ENCODE data around the gene PCYT1A.

The PCYT1A gene

DNA sequence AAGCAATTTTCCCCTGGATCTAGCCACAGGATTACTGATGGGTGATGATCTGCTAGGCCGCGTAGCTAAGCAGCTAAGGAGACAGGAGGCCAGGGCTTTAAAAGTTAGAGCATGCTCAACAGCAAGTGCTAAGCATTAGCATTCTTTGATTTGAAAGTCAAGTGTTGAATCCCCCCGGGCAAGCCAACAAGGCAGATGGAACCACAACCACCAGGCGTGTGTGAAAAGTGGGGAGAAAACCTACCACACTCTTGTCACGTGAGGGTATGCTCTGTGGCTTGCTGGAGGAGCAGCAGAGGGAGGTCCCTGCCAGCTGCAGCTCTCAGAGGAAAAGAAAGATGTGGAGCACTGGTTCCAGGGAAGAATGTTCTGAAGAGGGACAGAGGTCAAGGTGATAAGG lies 50.3 kb downstream of the PCYT1A start:
- DNase-seq (ENCODE audit: low spot score), result no peak

DNA sequence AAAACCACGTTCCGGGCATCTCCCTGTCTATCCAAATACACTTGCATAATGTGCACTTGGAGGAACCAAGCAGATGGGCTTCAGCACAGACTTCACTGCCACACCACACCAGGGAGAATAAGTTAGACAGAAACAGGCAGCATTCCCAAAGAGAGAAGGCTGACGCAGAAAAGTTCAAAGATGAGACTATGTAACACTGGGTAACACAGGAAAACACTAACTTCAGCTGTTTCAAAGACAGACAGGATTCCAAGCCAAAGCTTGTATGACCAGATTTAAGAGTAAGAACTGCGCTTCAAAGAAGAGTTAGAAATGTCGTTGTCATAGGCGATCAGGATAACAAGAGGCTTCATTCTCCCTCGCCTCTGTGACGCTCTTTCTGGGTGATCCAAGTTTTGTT lies 51.3 kb downstream of the PCYT1A start:
- DNase-seq (ENCODE audit: low spot score), result no peak

DNA sequence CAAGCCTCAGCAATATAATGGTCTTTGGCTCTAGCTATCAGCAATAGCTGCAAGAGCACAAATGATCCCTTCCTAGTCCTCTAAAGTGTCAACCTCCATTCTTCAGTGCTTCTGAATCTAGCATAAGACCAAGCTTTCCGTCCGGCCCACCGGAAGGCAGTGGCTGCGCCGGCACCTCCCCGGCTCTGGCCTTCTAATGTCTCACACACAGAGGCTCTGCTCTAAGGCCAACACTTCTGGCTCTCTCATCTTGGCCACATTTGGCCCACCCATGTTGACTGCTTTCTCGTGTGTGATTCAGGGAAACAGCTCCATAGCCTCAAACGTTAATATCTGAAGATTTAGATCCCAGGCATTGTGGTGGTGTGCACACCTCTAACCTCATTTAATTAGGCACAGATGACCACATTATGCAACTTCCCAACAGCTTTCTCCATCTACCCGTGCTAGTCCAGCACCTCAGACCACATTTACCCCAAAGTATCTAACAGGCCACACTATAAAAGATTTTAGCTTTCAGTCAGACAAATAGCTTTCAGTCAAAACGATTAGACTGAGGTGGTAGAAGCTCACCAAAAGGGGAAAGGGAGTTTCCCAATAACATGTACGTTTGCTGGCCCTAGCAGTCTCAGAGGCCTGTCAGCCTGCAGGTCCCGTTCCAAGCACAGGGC lies 51.9 kb downstream of the PCYT1A start:
- no peak for DNase-seq (ENCODE audit: low spot score)

DNA sequence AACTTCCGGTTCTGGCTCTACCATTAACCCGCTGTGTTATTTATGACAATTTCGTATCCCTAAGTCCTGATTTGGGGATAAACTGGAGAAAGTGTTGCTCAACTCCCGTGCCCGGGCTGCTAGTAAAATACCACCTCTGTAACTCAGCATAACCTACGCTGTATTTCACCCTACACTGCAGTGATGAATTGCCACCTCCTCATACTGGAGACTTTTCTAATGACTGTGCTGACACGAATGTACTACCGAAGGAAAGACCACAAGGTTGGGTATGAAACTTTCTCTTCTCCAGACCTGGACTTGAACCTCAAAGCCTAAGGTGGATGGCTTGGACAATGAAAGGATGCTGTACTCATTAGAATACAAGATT lies 54.7 kb downstream of the PCYT1A start:
- no peak for DNase-seq (ENCODE audit: low spot score)

DNA sequence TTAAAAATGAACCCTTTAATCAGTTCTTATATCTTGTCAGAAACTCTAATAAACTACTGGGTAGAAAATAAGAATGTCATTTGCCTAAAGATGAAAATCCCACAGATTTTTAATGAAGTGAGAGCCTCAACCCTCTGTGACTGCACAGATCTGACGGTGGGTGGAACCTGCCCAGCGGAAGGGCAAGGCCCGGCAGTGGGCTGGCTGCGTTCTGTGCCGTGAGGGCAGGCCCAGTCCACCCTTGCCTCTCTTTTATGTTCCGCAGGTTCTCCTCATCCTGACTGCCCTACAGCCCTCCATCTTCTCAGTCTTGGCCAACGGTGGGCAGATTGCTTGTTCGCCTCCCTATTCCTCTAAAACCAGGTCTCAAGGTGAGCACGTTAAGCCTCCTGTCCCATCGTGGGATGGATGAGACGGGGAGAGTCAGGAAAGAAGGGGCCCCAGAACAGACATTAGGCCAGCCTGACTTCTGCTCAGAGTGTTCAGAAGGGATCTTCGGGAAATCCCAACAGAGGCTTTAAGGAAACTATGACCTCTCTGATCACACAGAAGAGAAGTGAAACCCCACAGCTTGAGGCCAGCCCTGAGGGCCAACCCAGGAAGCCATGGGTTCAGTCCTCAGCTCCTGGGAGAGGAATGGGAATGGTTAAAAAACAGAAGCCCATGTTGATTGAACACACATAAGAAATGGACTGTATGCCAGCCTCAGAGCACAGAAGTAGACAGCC lies 55.2 kb downstream of the PCYT1A start:
- DNase-seq (ENCODE audit: low spot score), result no peak

DNA sequence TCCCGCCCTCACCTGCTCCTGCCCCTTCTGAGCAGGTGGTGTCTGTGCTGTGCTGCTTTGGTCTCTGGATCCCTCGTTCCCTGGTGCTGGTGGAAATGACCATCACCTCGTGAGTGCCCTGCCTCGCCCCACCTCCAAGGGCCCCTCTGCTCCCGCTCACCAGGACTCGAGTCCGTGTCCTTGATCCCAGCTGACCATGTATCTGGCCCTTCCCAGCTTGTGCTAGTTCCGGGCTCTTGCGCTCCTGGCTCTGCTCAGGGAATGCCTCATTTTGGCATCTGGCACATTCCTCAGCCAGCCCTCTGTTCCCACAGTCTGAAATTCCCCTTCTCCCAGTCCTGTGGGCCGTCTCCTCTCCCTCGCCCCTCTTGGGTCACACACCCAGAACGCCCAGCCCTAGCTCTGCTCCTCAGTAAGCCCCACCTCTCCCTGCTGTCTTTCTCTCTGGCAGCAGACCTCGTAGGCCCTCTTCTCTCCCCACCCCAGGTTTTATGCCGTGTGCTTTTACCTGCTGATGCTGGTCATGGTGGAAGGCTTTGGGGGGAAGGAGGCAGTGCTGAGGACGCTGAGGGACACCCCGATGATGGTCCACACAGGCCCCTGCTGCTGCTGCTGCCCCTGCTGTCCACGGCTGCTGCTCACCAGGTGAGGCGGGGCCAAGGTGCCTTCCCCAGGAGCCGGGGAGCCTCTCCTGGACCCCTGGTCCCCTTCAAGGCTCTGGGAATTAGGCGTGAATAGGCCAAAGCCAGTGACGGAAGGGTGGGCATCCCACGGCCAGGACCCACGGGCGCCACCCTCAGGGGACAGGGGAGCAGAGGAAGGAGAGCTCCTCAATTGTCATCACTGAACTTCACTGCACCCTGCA lies 59.7 kb downstream of the PCYT1A start:
- no peak for DNase-seq (ENCODE audit: low spot score)

DNA sequence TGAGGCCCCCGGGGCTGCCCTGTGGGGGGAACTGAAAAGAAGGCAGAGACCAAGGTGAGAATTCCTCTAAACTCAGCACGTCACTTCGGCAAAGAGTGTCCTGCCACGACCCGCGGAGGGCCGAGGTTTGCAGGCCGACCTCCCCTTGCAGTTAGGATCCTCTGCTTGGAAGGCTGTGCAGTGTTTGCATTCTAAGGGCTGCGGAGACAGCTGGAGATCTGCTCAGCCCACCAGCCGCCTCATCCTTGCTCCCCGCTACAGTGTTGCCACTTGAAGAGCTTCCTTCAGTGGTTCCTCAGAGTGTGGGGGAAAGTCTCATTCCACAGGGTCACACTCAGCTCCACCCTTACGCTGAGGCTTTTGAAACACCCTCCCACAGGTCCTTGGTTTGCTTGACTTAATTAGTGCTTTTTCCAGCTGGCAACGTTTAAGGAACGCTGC lies 60.4 kb downstream of the PCYT1A start:
- no peak for DNase-seq (ENCODE audit: low spot score)

DNA sequence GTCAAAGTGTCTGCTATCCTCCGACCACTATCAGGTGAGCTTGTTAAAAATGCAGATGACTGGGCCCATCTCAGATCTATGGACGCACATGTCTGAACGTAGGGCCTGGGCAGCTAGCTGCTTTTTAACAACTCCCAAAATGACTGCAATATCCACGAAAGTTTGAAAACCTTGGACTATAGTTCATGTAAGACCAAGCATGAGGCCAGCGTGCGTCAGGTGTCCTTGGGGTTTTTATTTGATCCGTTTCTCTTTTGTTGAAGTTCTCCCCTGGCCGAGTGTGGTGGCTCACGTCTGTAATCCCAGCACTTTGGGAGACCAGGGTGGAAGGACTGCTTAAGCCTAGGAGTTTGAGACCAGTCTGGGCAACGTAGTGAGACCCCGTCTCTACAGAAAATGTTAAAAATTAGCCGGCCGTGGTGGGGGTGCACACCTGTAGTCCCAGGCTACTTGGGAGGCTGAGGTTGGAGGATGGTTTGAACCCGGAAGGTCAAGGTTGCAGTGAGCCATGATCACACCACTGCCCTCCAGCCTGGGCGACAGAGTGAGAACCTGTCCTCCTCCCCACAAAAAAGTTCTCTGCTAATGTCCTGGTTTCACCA lies 61.7 kb downstream of the PCYT1A start:
- no peak for DNase-seq (ENCODE audit: low spot score)

DNA sequence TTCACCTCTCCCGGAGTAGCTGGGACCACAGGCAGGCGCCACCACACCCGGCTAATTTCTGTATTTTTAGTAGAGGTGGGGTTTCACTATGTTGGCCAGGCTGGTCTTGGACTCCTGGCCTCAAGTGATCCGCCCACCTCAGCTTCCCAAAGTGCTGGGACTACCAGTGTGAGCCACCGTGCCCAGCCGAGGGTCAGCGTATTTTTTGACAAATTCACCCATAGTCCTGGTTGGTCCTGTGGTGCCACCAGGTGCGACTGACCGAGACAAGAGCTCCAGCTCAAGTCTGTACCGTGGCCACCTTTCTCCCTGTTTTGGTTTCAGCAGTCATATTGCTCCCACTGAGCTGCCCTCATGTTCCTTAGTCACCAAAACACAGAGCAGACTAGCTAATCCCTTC lies 62.4 kb downstream of the PCYT1A start:
- no peak for DNase-seq (ENCODE audit: low spot score)

DNA sequence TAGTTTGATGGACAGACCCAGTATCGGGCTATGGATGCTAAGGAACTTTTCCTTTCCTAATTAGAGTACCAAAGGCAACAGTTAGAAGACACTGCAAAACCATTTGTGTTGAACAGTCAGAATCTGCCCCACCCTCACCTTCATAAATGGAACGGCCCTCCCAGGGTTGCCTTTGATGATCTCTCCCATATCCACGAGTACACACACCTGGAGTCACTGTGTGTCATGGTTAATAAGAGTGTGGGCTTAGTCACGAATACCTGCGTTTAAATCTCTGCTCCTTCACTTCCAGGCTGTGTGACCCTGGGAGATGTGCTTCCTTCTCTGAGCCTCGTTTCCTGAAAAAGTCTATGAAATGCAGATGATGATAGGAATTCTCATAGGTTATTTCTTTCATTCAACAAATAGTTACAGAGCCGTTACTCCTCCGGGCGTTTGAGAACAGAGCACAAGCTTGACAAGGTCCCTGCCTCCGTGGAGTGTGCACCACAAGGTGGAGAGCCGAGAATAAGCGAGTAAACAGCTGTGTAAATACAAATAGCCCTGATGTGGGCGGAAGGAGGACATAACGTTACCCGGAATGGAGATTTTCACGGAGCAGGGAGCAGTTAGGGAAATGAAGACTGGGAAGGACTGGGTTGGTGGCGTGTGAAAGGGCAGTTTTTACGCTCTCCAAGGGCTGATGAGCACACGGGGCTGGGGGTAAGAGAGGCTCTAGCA lies 64.5 kb downstream of the PCYT1A start:
- no peak for DNase-seq (ENCODE audit: low spot score)

DNA sequence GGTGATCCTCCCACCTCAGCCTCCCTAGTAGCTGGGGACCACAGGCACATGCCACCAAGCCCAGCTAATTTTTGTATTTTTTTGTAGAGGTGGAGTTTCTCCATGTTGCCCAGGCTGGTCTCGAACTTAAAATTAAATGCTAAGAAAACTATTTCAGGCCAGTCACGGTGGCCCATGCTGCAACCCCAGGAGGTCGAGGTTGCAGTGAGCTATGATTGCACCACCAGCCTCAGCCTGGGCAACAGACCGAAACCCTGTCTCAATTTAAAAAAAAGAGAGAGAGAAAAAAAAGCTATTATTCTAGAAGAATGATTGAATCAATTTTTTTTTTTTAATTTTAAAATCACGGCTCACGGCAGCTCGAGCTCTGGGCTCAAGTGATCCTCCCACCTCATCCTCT lies 66.5 kb downstream of the PCYT1A start:
- DNase-seq (ENCODE audit: low spot score), result no peak

DNA sequence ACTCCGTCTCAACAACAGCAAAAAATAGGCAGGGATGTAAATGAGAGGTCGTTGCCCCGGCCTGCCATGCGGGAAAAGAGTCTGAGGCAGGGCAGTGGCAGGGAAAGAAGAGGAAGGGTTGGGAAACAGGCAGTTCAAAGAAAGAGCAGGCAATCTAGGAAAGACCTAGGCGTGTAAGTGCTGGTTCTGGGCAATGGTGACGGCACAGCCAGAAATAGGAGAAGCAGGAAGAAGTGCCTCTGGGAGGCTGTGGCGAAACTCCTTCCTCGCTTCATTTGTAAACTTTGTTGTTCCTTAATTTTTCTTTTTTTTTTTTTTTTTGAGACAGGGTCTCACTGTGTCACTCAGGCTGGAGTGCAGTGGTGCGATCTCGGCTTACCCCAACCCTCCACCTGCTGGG lies 66.9 kb downstream of the PCYT1A start:
- DNase-seq (ENCODE audit: low spot score), result no peak

DNA sequence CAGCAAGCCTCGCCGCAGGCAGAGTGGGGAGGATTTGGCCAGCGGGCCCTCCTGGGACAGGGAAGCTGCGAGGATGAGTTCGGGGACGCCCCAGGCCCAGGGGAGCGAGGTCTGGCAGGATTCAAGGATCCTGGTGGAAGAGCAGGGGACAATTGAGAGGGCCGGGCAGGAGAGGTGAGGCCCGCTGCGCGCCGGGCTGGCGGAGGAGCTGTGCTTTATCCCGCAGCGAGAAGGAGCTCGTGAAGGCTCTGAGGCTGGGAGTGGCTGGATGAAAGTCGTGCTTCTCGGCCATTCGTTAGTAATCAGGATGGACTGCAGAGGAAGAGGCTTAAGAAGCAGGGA lies 67.6 kb downstream of the PCYT1A start:
- no peak for DNase-seq (ENCODE audit: low spot score)

DNA sequence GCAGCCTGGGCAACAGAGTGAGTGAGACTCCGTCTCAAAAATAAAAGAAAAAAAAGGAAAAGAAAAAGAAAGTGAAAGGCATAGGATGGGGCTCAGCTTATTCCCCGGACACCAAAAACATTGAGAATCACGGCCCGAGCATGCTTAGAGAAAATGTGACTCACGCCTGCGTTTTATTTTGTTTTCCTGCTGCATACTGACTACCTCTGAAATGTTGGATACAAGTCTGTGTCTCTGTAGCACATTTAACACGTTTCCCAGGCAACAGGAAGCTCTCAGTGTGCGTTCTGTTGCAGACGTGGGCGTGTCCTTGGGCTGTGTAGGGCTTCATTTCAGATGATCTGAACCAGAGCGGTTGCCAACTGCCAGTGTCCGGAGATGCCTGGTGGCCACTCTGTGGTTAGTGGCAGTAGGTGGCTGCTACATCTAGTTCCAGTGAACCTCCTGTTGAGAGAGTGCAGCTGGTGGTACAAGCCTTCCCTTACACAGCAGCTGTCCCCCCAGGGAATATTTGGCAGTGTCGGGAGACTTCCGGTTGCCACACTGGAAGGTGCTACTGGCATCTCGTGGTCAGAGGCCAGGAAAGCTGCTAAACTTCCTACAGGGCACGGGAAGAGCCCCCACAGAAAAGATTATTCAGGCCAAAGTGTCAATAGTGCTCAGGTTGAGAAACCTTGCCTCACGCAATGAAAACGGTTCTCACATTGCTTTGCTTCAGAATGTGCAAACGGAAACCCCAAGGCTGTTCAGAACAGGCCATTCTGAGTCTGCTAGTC lies 68.1 kb downstream of the PCYT1A start:
- DNase-seq (ENCODE audit: low spot score), result peak; percentile 79

DNA sequence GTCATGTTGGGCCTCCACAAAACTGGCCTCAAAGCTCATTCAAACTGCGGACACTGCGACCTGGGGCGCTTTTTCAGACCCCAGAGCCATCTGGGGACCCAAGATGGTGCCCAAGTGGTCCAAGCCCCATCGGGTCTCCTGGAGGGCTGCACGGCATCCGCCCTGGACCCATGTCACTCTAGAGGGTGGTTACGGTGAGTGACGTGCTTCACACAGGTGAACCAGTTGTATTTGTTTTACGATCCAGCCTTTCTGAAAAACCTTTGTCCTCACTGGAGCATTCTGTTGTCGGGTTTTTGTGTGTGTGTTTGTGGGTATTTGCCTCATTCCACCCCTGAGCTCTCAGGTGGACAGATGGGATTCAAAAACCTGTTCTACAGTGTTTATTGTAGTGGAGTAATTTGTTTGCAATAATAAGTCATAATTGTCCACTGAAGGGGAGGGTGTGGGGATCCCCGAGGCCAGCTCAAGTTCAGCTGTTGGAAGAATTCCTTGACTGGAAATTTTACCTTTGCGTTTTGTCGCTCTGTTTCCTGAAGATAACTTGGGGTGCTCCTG lies 69.3 kb downstream of the PCYT1A start:
- no peak for DNase-seq (ENCODE audit: low spot score)

DNA sequence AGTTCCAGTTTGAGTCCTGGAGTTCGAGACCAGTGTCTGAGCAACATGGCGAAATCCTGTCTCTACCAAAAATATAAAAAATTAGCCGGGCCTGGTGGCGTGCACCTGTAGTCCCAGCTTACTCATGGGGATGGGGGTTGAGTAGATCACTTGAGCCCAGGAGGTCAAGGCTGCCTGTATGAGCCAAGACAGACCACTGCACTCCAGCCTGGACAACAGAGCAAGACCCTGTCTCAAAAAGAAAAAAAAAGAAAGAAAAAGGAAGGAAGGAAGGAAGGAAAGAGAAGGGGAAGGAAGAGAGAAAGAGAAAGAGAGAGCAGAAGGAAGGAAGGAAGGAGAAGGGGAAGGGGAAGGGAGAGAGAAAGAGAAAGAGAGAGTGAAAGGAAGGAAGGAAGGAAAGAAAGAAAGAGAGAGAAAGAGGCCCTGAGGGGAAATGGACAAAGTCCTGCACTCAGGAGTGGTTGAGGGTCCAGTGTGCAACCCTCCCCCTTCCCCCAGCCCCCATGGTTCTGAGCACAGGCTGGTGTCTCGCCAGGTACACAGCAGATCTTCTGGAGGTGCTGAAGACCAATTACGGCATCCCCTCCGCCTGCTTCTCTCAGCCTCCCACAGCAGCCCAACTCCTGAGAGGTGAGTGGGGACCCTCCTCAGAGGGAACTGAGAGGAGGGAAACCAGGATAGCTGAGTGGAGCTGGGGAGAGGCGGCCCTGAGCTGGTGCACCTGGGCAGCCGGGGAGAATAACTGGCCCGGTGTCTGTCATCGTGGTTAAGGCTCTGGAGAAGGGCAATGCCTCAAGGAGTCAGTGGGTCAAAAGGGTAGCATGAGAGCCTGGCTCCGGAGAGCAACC lies 70.0 kb downstream of the PCYT1A start:
- DNase-seq (ENCODE audit: low spot score), result no peak

DNA sequence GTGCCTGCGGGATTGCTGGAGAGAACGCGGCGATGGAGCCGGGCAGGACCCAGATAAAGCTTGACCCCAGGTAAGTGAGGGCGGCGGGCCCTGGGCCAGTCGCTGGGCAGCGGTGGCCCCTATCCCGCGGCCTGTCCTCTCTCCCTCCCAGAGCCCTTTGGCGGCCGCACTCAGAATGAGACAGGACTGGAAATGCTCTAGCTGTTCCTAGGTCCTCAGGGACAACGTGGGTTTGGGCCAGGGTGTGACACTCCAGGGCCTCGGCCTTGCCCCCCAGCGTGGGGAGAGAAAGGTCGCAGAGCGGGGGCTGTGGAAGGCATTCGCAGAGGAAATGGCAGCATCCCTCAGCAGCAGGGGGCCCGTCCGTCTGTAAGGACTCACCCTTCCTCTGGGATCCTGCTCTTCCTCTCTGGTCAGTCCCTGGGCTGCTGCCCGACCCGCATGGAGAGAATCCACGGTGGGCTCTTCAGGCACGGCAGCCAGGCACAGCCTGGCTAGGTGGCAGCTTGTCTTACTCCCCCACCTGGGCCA lies 70.8 kb downstream of the PCYT1A start:
- no peak for DNase-seq (ENCODE audit: low spot score)

DNA sequence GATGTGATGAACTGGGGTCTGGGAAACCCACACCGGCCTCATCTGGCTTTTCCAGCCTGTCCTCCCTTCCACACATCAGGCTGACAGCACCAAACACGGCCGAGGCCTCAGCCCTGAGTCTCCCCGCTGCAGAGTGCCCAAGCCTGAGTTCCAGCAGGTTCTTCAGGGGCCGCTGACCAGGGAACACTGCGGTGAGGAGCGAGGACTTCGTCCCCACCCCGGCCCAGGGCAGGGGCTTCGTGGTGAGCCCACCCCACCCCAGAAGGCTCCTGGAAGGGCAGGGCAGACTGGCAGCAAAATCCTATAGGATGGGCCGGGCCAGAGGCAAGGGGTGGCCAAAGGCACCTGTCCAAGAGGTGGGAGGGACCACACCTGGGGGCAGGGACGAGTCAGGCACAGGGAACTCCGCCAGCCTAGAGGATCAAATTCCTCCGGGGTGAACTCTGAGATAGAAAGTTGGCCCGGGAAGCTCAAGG lies 71.4 kb downstream of the PCYT1A start, which contains the start of gene SLC51A:
SLC51A (plus strand) TSS at position 446 of the 476 bp plus-strand sequence. CDS start 179 bp downstream, outside the sequence.
- no peak for DNase-seq (ENCODE audit: low spot score)

DNA sequence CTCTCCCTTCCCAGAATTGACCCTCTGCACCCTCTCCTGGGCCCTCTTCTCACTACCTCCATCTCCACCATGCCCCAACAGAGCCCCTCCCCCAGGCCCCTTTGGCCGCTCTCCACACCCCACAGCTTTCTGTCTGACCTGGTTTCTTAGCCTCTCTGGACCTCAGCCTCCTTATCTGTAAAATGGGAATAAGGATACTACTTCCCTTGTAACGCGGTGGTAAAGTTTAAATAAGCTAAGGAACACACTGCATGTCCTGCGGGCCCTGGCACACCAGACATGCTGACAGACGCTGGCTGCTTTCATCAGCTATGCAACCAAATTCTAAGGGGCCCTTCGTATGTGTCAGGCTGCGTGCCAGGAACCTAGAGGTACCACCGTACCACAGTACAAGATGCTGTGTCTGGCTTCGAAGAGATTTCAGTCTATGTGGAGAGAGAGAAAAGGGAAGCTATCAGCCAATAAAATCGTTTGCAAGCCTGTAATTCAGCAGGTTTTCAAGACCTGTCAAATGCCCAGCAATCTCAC lies 72.0 kb downstream of the PCYT1A start:
- DNase-seq (ENCODE audit: low spot score), result no peak

Data from CD4-positive, alpha-beta T cell treated with Interleukin-15 for 4 hours (primary cell).